Stromal cell of bone marrow (primary cell): Measurements from ENCODE around the gene SQSTM1.
"Not testable (repeated sequence)": the region's sequence is repeated elsewhere in the genome, so short reads cannot be mapped to it uniquely, and the experiment has no call there.

Source experiments
- DNase-seq: peaks from one replicate; pipeline ENCODE4 v3.0.0-alpha.2; 2012; ENCODE audit warnings: low read depth

The SQSTM1 gene

DNA sequence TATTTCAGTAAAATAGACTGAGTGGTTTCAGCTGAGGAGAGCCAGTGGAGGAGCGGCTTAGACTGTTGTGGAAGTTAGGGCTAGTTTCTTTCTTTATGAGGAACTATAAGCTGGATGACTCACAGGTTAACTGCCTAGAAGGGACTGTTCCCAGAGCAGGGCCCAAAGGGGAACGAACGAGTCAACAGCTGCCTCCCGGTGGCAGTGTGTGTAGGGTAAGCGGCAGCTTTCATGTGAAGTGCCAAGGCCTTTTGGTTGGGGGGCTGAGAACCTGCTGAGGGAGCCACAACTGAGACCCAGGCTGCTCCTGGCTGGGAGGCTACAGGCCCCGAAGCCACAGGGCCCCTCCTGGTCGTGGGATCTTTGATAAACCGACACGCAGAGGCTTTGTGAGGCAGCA is 7.0 kb downstream of the SQSTM1 start:
- no peak for DNase-seq

DNA sequence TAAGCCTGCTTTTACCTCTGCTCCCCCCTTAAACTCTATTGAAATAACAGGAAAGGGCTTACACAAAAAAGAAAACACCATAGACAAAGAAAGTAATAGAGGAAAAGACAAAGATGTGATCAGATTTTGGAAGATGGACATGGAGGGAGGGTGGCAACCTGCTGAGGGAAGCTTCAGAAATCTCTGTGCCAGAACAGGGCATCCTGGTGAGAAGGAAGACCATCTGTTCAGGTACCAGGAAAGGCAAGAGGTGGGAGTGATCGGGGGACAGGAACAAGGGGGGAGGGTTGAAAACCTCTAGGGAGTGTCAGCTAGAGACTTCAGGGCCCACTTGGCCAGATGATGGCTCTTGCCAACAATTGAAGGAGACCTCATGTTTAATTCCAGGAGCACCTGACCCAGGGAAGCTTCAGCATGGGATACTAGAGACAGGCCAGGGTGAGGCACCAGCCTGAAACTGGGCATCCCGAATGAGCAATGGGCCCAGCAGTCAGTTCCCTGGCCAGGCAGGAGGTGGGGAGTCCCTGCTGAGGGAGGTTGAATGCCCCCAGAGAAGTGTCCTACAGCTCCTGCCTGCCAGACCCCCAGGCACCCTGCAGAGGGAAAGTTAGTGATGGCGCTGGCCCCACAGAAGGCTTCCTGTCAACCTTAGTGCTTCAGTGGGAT is 8.2 kb downstream of the SQSTM1 start:
- DNase-seq, result no peak

DNA sequence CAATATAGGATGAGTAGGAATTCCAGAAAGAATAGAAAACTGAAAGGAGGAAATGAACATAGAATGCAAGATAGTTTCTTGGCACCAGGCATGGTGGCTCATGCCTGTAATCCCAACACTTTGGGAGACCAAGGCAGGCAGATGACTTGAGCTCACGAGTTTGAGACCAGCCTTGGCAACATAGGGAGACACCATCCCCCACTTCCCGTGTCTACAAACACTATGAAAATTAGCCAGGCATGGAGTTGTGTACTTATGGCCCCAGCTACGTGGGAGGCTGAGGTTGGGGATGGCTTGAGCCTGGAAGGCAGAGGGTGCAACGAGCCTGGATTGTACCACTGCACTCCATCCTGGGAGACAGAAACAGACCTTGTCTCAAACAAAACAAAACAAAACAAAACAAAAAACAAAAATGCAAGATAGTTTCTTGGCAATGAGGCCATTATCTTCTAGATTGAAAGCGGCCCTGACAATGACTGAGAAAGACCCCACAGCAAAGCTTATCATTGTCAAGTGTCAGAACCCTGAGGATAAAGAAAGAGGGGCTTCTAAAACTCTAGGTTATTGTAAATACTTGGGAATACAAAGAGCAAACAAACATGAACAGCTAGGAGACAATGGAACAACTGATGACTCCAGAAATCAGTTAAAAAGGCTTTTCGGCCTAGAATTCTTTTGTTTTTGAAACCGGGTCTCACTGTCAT is 9.2 kb downstream of the SQSTM1 start:
- no peak for DNase-seq

DNA sequence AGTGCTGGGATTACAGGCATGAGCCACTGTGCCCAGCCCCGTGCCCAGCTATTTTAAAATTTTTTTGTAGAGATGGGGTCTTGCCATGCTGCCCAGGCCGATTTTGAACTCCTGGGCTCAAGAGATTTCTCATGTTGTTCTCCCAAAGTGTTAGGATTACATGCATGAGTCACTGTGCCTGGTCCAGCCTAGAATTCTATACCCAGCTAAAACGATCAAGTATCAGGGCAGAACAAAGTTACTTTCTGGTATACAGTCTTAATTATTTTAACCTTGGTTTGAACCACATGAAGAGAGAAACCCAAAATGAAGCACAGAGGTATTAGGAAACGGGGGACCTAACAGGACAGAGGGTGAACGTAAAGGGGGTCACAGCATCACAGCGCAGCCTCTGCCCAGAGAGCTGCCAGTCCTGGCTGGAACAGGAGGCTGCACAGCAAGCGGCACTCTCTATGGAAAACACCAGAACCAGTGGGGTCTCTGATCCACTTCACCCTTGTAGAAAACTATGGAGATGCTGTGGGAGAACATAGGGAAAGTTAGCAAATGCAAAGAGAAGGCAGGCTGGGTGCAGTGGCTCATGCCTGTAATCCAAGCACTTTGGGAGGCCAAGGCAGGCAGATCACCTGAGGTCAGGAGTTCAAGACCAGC is 10.2 kb downstream of the SQSTM1 start:
- no peak for DNase-seq

DNA sequence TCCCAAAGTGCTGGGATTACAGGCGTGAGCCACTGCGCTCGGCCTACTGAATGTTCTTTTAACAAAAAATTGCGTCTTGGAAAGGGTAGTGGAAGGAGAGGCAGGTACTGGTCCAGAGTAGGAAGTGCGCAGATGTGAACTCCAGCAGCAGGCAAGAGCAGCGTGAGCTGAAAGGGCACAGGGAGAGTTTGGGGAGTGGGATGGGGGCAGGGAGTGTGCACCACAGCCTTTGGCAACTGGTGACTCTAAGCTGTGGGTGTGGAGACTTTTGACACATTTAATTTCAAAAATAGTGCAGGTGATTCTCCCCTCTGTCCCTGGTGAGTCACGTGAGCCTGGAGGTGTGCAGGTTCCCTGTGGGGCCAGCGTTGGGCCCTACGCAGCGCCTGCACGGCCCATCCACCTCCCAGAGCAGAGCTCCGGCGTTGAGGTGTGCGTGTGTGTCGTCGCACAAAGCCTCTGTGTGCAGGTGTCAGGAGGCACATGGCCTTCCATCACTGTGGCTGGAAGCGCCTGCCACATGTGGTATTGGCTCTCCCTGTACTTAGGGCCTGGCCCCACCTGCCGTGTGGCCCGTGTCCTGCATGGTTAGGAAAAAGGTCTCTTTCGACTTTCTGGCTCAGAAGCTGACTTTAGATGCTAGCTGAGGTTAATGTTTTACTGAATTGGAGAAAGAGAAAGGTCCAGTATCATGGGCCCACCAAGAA is 11.5 kb downstream of the SQSTM1 start:
- DNase-seq, result no peak

DNA sequence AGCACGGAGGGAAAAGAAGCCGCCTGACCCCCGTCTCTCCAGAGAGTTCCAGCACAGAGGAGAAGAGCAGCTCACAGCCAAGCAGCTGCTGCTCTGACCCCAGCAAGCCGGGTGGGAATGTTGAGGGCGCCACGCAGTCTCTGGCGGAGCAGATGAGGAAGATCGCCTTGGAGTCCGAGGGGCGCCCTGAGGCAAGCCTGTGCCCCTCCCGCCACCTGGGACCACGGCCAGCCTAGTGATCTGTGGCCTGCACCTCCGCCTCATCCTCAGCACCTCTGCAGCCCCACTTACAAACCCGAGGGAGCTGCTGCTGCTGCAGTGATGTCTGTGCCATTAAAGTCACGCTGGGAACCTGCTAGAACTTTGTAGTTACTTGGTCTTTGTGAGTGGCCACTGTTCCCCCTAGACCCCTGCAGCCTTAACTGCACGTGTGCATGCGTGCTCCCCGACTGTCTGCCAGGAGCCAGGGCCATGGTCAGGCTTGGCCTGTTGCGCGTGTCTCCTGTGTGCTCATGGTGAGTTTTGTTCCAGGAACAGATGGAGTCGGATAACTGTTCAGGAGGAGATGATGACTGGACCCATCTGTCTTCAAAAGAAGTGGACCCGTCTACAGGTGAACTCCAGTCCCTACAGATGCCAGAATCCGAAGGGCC is 12.5 kb downstream of the SQSTM1 start:
- DNase-seq, result no peak

DNA sequence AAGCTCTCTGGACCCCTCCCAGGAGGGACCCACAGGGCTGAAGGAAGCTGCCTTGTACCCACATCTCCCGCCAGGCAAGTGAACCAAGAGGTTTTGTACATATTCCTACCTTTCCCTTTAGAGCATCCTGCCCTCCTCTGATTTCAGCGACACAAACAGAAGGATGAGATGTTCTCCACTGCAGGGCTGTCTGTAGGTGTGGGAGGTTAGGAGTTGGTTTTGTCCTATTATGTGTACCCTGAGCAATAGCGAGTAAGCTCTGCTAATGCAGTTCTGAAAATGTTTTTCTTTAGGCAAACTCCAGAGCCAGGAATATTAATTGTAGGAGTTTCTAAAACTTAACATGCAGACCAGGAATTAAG is 13.0 kb downstream of the SQSTM1 start:
- DNase-seq, result no peak

DNA sequence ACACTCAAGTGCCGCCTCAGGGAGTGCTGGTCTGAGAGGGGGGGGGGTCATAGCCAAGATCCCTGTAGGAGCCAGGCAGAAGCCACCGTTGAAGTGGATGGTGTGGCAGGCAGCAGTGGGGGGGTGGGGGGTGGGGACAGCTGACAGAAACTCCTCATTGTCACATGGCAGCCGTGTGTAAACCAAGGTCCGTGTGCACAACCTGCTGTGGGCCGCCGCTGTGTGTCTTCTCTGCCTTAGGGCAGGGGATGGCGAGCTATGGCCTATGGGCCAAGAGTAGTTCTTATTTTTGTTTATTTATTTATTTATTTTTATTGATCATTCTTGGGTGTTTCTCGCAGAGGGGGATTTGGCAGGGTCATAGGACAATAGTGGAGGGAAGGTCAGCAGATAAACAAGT is 13.4 kb downstream of the SQSTM1 start:
- DNase-seq, result no peak

DNA sequence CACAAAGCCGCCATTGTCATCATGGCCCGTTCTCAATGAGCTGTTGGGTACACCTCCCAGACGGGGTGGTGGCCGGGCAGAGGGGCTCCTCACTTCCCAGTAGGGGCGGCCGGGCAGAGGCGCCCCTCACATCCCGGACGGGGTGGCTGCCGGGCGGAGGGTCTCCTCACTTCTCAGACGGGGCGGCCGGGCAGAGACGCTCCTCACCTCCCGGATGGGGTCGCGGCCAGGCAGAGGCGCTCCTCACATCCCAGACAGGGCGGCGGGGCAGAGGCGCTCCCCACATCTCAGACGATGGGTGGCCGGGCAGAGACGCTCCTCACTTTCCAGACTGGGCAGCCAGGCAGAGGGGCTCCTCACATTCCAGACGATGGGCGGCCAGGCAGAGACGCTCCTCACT is 14.2 kb downstream of the SQSTM1 start:
- DNase-seq, result not testable (repeated sequence)

DNA sequence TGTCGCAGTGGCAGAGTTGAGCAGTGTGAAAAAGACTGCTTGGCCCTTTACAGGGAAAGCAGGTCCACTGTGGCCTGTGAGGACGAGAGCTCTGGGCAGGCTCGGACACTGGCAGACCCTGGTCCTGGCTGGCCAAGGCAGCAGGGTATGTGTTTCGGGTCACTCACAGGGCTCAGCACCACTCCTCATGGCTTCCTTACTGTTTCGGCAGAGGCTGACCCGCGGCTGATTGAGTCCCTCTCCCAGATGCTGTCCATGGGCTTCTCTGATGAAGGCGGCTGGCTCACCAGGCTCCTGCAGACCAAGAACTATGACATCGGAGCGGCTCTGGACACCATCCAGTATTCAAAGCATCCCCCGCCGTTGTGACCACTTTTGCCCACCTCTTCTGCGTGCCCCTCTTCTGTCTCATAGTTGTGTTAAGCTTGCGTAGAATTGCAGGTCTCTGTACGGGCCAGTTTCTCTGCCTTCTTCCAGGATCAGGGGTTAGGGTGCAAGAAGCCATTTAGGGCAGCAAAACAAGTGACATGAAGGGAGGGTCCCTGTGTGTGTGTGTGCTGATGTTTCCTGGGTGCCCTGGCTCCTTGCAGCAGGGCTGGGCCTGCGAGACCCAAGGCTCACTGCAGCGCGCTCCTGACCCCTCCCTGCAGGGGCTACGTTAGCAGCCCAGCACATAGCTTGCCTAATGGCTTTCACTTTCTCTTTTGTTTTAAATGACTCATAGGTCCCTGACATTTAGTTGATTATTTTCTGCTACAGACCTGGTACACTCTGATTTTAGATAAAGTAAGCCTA is 15.7 kb downstream of the SQSTM1 start:
- no peak for DNase-seq

DNA sequence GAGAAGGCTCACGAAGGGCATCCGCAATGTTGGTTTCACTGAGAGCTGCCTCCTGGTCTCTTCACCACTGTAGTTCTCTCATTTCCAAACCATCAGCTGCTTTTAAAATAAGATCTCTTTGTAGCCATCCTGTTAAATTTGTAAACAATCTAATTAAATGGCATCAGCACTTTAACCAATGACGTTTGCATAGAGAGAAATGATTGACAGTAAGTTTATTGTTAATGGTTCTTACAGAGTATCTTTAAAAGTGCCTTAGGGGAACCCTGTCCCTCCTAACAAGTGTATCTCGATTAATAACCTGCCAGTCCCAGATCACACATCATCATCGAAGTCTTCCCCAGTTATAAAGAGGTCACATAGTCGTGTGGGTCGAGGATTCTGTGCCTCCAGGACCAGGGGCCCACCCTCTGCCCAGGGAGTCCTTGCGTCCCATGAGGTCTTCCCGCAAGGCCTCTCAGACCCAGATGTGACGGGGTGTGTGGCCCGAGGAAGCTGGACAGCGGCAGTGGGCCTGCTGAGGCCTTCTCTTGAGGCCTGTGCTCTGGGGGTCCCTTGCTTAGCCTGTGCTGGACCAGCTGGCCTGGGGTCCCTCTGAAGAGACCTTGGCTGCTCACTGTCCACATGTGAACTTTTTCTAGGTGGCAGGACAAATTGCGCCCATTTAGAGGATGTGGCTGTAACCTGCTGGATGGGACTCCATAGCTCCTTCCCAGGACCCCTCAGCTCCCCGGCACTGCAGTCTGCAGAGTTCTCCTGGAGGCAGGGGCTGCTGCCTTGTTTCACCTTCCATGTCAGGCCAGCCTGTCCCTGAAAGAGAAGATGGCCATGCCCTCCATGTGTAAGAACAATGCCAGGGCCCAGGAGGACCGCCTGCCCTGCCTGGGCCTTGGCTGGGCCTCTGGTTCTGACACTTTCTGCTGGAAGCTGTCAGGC is 16.6 kb downstream of the SQSTM1 start:
- no peak for DNase-seq

DNA sequence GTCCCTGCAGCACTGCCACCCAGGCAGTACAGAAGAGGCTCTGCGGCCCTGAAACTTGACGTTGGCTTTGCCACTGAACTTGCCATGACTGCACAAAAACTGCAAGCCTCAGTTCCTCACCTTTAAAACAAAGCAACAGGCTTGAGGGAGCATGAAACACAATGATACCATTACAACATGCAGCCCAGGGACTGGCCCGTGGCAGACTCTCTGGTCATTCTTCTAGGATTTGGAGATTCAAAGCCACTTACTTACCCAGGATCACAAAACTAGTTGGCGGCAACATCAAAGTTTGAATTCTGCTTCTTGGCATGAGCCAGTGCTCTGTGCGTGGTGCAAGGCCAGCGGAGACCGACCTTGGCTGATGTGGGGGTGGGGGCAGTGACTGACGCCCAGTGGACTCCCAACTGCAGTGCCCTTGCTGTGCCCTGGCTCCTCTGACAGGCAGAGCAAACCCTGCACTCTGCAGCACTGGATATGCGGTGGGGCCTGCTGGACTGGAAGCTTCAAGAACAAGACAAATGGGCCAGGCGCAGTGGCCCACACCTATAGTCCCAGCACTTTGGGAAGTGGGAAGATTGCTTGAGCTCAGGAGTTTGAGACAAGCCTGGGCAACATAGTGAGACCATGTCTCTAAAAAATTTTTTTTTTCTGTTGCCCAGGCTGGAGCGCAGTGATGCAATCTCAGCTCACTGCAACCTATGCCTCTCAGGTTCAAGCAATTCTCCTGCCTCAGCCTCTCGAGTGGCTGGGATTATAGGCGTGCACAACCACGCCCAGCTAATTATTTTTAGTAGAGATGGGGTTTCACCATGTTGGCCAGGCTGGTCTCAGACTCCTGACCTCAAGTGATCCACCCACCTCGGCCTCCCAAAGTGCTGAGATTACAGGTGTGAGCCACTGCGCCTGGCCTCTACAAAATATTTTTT is 18.9 kb downstream of the SQSTM1 start:
- no peak for DNase-seq

DNA sequence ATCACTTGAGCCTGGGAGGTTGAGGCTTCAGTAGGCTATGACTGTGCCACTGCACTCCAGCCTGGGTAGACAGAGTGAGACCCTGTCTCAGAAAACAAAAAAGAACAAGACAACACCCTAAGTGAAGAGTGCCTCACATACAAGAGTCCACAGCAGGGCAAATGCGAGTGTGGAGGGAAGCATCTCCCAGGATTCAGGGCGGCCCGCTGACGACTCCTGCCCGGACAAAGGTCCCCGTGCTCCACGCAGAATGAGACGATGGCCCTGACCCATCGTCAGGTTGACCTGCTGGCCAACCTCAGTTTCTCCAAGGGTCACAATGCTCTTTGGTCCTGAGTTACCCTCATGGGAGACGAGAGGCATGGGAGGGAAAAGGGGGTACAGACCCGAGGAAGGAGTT is 19.6 kb downstream of the SQSTM1 start:
- no peak for DNase-seq

DNA sequence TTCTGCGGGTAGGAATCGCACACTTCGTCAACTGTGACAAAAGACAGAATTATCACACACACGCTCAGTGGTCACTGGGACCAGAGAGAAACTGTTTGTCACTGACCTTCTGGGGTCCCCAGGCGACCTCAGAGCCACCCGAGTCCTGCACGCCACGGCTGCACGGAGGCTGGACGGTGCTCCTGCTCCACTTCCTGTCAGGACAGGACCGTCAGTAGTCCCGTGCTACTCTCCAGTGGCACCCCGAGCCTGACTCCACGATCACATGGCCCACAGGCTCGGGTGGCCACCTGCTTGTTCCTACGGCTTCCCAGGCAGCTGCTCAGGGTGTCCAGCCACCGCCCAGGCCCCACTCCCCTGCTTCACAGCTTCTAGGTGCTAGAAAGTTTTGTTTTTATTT is 20.1 kb downstream of the SQSTM1 start:
- DNase-seq, result no peak

DNA sequence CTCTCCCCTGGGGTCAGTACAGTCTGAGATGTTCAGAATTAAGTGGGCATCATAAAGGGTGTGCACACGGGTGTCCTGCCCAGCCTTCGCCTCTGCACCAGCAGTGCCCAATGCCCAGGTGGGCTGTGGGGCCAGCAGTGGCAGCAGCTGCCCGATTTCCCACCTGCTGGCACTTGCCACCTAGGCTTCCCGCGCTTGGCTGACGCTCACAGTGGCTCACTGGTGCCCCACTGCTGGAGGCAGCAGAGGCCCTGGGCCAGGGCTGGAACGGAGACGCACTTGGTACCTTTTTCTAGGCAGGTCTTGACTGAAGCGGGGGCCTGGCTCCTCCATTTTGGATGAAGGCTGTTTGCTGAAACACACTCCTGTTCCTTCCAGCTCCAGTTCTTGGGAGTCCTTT is 20.9 kb downstream of the SQSTM1 start:
- no peak for DNase-seq

DNA sequence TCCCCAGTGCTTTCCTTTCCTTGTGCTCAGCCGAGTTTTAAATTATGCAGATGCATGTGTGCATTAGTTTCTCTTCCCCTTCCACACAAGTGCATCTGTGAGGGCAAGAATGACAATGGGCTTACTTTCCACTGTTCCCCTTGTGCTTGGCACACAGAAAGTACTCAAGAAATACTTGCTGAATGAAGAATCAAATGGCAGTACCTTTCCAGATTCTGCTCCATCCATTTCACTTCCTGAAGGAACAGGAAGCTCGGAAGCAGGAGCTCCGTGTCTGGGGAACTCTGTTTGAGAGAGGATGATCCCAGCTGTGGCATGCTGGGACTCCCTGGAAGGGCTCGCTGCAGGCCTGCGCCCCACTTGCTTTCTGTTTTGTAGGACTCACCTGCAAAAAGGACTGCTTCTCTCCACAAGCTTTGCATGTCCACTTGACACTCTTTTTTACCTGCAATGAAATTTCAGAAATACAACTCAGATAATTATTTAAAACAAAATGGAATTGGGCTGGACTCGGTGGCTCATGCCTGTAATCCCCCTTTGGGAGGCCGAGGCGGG is 32.4 kb downstream of the SQSTM1 start:
- no peak for DNase-seq

DNA sequence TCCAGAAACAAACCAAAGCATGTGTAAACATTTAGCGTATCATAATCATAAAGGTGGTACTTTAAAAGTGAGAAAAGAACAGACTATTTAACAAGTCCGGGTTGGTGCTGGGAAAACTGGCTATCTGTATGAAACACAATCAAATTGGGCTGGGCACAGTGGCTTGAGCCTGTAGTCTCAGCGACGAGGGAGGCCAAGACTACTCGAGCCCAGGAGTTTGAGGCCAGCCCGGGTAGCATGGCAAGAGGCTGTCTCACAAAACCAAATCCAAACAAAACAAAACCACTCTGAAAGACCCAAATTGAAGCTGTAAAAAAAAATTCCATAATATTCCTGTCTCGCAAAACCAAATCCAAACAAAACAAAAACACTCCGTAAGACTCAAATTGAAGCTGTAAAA is 33.7 kb downstream of the SQSTM1 start:
- no peak for DNase-seq

DNA sequence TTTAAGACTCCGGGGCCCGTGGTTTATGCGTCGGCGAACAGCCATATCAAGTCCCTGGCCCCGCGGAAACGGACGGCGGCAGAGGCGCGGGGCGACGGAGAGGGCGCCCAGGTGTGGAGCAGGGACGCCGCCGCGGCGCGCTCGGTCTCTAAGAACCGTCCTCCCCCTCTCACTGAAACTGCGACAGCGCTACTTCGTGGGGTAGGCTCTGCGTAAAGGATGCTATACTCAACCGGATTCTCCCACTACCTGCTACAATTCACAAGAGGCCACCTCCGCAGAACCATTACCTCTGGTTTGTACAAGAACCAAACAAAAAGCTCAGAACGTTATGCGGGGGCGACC is 37.5 kb downstream of the SQSTM1 start:
- DNase-seq, result no peak
